Neuron (in vitro differentiated cells): ENCODE results near the gene HYPK.

Experiments used
- H2AFZ ChIP-seq: one replicate; pipeline ENCODE4 v1.6.1; 2013; ENCODE audit warnings: low read depth, mild to moderate bottlenecking, inconsistent platforms, low read length, moderate library complexity
- H3K27me3 ChIP-seq: one replicate; pipeline ENCODE4 v1.6.1; 2013; ENCODE audit warnings: low read length; ENCODE audit not compliant: insufficient read depth
- H3K36me3 ChIP-seq: one replicate; pipeline ENCODE4 v1.6.1; 2013; ENCODE audit warnings: low read length; ENCODE audit not compliant: insufficient read depth
- H3K4me1 ChIP-seq: one replicate; pipeline ENCODE4 v1.6.1; 2013; ENCODE audit warnings: low read length; ENCODE audit not compliant: insufficient read depth
- H3K4me3 ChIP-seq: 2 replicates; pipeline ENCODE4 v1.5.1; 2013; ENCODE audit warnings: mild to moderate bottlenecking, low read length, moderate library complexity
- H3K9me3 ChIP-seq: one replicate; pipeline ENCODE4 v1.6.1; 2013; ENCODE audit warnings: low read length

Gene HYPK, protein sequence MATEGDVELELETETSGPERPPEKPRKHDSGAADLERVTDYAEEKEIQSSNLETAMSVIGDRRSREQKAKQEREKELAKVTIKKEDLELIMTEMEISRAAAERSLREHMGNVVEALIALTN

GRCh38 chr15:43800286-43801141, at the start of gene HYPK:
Gene HYPK (plus strand): TSS chr15:43800599. CDS start chr15:43800623, 24 bp downstream.
- H3K4me1 ChIP-seq: peaks cover 16% of the 10 kb centered on the region
- H3K4me3 ChIP-seq: peak within 1 kb of the TSS; percentile 93
- peak within 1 kb of the TSS; percentile 18 for H2AFZ ChIP-seq
- peaks cover 59% of the 10 kb centered on the region for H3K36me3 ChIP-seq
- H3K27me3 ChIP-seq: no peaks in the 10 kb centered on the region
- H3K9me3 ChIP-seq: no peaks in the 10 kb centered on the region

DNA sequence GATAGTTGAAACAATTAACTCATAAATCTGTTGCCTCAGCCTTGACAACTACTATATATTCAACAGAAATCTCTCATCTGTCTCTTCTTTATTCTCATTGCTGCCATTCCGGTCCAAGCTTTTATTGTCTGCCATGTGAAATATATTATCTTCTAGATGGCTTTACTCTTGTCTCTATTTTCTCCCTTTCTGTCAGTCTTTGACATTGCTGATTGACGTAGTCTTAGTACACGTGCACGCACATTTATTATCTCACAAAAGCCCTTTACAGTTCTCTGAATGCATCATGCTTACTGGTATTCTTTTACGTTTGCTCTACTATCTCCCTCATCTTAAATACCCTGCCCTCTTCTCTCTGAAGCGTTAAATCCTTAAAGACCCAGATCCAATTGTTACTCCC, 48.5 kb upstream of the HYPK start:
- Histone ChIP-seq H3K9me3 (peaks cover 3% of the 10 kb centered on the region), H3K4me3 (no peak overlapping the region), H2AFZ (no peak overlapping the region), H3K27me3 (no peaks in the 10 kb centered on the region), H3K4me1 (peaks cover 22% of the 10 kb centered on the region), H3K36me3 (peaks cover 53% of the 10 kb centered on the region)

- Histone ChIP-seq H3K9me3 (no peaks in the 10 kb centered on the region), H3K27me3 (no peaks in the 10 kb centered on the region), H2AFZ (no peak overlapping the region), H3K36me3 (peaks cover 89% of the 10 kb centered on the region), H3K4me1 (no peaks in the 10 kb centered on the region), H3K4me3 (no peak overlapping the region)
Measured at GRCh38 chr15:43762824-43763223, 37.6 kb upstream of the HYPK start.

DNA sequence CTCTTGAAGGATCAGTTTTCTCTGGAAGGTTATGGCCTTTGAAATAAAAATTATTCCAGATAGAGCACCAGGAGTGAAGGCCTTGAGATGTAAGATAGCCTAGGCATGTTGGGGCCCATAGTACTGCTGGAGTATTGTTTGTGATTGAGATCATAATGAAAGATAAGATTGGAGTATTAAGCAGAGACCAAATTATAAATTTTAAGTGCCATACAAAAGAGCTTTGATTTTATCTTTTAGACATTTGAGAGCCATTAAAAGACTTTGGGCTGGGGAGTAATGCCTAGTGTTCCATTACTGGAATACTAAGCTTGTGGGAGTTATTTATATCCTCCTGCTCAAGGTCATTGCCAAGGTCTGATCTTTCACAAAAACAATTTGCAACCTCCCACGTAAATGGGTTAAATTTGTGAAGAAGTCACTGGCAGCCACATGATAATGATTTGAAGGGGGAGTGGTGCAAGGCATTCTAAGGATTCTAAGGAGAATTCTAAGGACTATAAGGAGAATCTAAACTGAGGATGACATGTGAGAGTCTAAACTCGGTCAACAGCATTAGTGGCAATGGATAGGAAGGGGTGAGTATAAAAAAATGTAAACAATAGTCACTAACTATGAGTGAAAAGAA, 36.5 kb upstream of the HYPK start:
- Histone ChIP-seq H3K36me3 (peaks cover 90% of the 10 kb centered on the region), H3K27me3 (no peaks in the 10 kb centered on the region)

DNA sequence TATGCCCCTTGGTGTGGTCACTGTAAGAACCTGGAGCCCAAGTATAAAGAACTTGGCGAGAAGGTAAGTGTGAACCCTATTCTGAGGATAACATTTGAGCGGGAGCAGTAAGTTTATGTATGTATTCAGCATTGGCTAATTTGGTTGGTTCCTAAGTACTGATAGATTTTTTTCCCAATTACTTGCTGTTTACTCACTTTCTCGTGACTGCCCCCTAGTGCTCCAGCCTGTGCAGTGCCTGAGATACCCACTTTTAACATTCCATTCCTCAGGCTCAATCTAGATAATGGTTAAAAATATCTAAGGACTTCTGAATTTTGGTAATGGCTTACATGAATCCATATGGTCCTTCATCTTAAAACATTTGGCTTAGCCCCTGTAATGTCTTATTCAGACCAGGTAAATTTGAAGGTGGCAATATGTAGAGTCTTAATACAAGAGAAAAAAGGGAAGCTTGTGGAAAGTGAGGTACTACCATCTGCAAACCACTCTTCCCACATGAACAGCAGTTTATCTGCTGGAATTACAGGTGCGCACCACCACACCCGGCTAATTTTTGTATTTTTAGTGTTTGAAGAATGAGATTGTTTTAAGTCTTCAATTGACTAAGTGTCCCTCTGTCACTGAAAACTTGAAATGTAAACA, 30.7 kb upstream of the HYPK start:
- H3K4me1 ChIP-seq: no peaks in the 10 kb centered on the region
- no peak overlapping the region for H3K4me3 ChIP-seq
- no peaks in the 10 kb centered on the region for H3K9me3 ChIP-seq
- H2AFZ ChIP-seq: no peak overlapping the region
- no peaks in the 10 kb centered on the region for H3K27me3 ChIP-seq
- peaks cover 82% of the 10 kb centered on the region for H3K36me3 ChIP-seq

More for the DNA sequence above, 36.5 kb upstream of the HYPK start:
- no peak overlapping the region for H3K4me3 ChIP-seq
- H3K4me1 ChIP-seq: no peaks in the 10 kb centered on the region
- no peaks in the 10 kb centered on the region for H3K9me3 ChIP-seq
- H2AFZ ChIP-seq: no peak overlapping the region

DNA sequence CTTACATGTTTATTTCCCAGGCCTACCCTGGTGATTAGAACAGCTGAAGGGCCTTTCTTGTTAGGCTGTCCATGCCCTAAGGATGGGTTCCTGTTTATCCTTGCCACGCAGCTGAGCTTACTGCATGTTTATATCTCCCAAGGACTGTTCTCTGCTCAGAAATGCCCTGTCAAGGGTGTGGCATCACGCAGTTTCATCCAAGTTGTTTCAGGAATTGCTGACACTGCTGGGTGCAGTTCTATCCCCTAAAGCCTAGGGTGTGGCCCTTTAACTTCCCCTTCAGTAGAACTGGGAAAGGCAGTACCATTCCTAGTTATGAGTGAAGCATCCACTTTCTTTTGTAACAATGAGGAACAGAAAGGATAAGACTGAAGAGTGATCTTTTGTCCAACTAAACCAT, 28.6 kb upstream of the HYPK start:
- H3K36me3 ChIP-seq: peaks cover 61% of the 10 kb centered on the region
- H2AFZ ChIP-seq: no peak overlapping the region
- H3K4me1 ChIP-seq: no peaks in the 10 kb centered on the region
- H3K4me3 ChIP-seq: no peak overlapping the region
- H3K9me3 ChIP-seq: peaks cover 2% of the 10 kb centered on the region
- no peaks in the 10 kb centered on the region for H3K27me3 ChIP-seq

DNA sequence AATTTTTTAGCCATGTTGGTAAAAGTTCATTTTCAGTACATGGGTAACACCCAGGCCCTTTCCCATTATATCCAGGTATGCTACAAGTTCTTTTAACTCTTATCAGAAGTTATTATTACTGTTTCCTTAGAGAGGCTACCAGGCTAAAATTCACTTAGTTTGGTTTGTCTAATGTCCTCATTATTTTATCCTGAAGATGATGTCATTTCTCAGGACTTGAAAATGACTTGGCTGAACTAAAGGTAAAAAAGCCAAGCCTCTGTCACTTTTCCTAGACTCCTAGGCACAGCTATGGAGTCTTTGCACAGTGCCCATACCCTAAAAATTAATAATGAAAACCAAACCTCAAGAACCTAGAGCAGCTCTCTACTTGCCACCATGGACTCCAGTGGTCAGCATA, 27.8 kb upstream of the HYPK start:
- no peaks in the 10 kb centered on the region for H3K27me3 ChIP-seq
- no peaks in the 10 kb centered on the region for H3K4me1 ChIP-seq
- peaks cover 6% of the 10 kb centered on the region for H3K9me3 ChIP-seq
- H2AFZ ChIP-seq: no peak overlapping the region
- peaks cover 54% of the 10 kb centered on the region for H3K36me3 ChIP-seq
- no peak overlapping the region for H3K4me3 ChIP-seq

DNA sequence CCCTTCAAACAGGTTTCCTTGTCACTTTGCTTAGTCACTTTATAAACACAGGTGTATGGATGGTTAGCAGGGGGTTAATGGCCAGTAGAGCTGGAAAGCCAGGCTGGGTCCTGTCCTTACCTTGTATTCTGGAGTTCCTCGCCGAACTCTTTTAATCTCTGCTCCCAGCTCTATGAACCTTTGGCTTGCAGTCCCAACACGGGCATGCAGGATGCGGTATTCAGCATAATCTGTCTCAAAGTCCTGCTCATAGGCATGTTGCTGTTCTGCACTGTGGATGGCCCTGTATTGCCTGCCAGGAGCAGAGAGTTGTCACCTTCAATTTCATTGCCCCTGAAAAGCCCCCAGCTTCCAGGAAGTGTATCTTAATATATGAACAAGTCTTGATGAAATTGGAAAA, 26.3 kb upstream of the HYPK start:
- H3K9me3 ChIP-seq: peaks cover 6% of the 10 kb centered on the region
- H3K4me1 ChIP-seq: no peaks in the 10 kb centered on the region
- H3K36me3 ChIP-seq: peaks cover 39% of the 10 kb centered on the region
- H2AFZ ChIP-seq: no peak overlapping the region
- H3K4me3 ChIP-seq: no peak overlapping the region
- no peaks in the 10 kb centered on the region for H3K27me3 ChIP-seq

GRCh38 chr15:43775411-43775965, 24.9 kb upstream of the HYPK start:
- H3K4me1 ChIP-seq: no peaks in the 10 kb centered on the region
- peaks cover 26% of the 10 kb centered on the region for H3K36me3 ChIP-seq

GRCh38 chr15:43776101-43776717, 24.2 kb upstream of the HYPK start:
- Histone ChIP-seq H2AFZ (no peak overlapping the region), H3K36me3 (peaks cover 20% of the 10 kb centered on the region), H3K27me3 (no peaks in the 10 kb centered on the region), H3K4me3 (no peak overlapping the region), H3K4me1 (no peaks in the 10 kb centered on the region), H3K9me3 (peaks cover 6% of the 10 kb centered on the region)

More at GRCh38 chr15:43775411-43775965, 24.9 kb upstream of the HYPK start:
- Histone ChIP-seq H3K9me3 (peaks cover 6% of the 10 kb centered on the region), H2AFZ (no peak overlapping the region), H3K4me3 (no peak overlapping the region), H3K27me3 (no peaks in the 10 kb centered on the region)

- H3K27me3 ChIP-seq: no peaks in the 10 kb centered on the region
- H2AFZ ChIP-seq: no peak within 1 kb of the TSS
- no peaks in the 10 kb centered on the region for H3K4me1 ChIP-seq
- H3K36me3 ChIP-seq: peaks cover 15% of the 10 kb centered on the region
- no peak within 1 kb of the TSS for H3K4me3 ChIP-seq
- H3K9me3 ChIP-seq: peaks cover 6% of the 10 kb centered on the region
Measured at GRCh38 chr15:43776718-43777266, 23.6 kb upstream of the HYPK start, which contains the start of gene ELL3. Gene ELL3 (minus strand): TSS chr15:43776966. CDS start chr15:43776901, 65 bp downstream.

GRCh38 chr15:43777267-43777914, 23.0 kb upstream of the HYPK start:
- Histone ChIP-seq H2AFZ (no peak overlapping the region), H3K36me3 (peaks cover 9% of the 10 kb centered on the region), H3K9me3 (peaks cover 6% of the 10 kb centered on the region), H3K27me3 (no peaks in the 10 kb centered on the region), H3K4me1 (no peaks in the 10 kb centered on the region), H3K4me3 (no peak overlapping the region)
